ENCODE measurements around the gene EXOC4.

The EXOC4 gene

DNA sequence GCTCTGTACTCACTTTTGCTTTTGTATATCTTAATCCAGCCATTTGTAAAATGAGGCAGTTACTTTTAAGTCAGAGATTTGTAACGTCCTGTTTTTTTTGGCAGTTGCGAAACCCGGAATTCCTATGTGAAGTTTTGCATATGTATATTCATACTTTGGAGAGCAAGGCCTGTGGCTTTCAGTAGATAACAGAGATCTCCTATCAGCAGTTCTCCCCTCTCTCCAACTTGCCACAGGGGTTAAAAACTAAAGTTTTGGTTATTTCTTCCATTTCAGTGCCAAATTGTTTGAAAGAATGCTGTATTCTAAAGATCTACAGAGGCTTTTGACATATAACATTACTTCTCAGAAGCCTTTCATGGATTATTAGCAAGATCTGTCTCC lies 102.4 kb downstream of the EXOC4 start:
- Histone ChIP-seq H3K4me1 (ENCODE audit: control insufficient read depth, insufficient read depth, low read length) (no peaks in the 10 kb centered on the region), H3K4me3 (ENCODE audit: low read depth, low read length) (no peak overlapping the region), H3K27ac (ENCODE audit: extremely low read depth, low read depth, low read length) (no peak overlapping the region), H3K36me3 (ENCODE audit: control insufficient read depth in 2 of 2, insufficient read depth in 1 of 2, low read length in 2 of 2) (no peaks in the 10 kb centered on the region), H3K9me3 (ENCODE audit: control insufficient read depth, insufficient read depth, low read depth, low read length) (no peaks in the 10 kb centered on the region)
- POLR2A ChIA-PET: no interaction called here
- CTCF ChIA-PET: no interaction called here
- no peak for TF ChIP-seq ZNF596 (tag by site-specific recombination; IDR thresholded peaks at IDR 0.05)

DNA sequence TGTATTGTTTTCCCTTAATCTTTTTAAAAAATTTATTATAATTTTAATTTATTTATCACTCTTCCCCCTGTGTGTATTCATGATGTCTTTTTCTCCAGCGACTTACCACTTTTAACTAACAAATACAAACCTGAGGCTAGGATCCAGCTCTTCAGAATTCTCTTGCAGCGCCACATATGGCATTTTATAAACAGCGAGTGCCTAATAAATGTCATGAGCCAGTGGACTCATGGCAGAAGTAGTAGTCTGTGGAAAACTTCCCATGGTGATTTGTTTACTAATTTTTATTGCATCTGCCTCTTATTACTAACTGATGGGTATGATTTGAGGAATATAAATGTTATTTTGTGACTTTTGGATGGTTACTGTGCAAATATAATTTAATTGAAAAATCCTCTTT lies 102.9 kb downstream of the EXOC4 start:
- H3K27ac ChIP-seq (ENCODE audit: extremely low read depth, low read depth, low read length): no peak overlapping the region
- no peak overlapping the region for H3K4me3 ChIP-seq (ENCODE audit: low read depth, low read length)
- no peaks in the 10 kb centered on the region for H3K4me1 ChIP-seq (ENCODE audit: control insufficient read depth, insufficient read depth, low read length)
- CTCF ChIA-PET: no interaction called here
- POLR2A ChIA-PET: no interaction called here
- no peaks in the 10 kb centered on the region for H3K36me3 ChIP-seq (ENCODE audit: control insufficient read depth in 2 of 2, insufficient read depth in 1 of 2, low read length in 2 of 2)
- TF ChIP-seq, protein P1, sequence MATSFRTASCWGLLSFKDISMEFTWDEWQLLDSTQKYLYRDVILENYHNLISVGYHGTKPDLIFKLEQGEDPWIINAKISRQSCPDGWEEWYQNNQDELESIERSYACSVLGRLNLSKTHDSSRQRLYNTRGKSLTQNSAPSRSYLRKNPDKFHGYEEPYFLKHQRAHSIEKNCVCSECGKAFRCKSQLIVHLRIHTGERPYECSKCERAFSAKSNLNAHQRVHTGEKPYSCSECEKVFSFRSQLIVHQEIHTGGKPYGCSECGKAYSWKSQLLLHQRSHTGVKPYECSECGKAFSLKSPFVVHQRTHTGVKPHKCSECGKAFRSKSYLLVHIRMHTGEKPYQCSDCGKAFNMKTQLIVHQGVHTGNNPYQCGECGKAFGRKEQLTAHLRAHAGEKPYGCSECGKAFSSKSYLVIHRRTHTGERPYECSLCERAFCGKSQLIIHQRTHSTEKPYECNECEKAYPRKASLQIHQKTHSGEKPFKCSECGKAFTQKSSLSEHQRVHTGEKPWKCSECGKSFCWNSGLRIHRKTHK (tag by site-specific recombination; IDR thresholded peaks at IDR 0.05): no peak
- TF ChIP-seq ZFP69B (tag by site-specific recombination; IDR thresholded peaks at IDR 0.05) (no peak), GLIS2 (tag by site-specific recombination; IDR thresholded peaks at IDR 0.05) (no peak), ZBTB1 (tag by site-specific recombination; IDR thresholded peaks at IDR 0.05) (no peak), GFI1B (tag by site-specific recombination; IDR thresholded peaks at IDR 0.05) (no peak), ZNF544 (tag by site-specific recombination; IDR thresholded peaks at IDR 0.05) (no peak), MZF1 (tag by site-specific recombination; IDR thresholded peaks at IDR 0.05; ENCODE audit: borderline replicate concordance) (no peak), ZNF670 (tag by site-specific recombination; IDR thresholded peaks at IDR 0.05; ENCODE audit: low read depth) (no peak), ZNF16 (tag by site-specific recombination; IDR thresholded peaks at IDR 0.05; ENCODE audit: low read depth) (no peak), ZSCAN23 (tag by site-specific recombination; IDR thresholded peaks at IDR 0.05) (no peak), ZNF133 (tag by site-specific recombination; IDR thresholded peaks at IDR 0.05) (no peak)
- H3K9me3 ChIP-seq (ENCODE audit: control insufficient read depth, insufficient read depth, low read depth, low read length): no peaks in the 10 kb centered on the region

DNA sequence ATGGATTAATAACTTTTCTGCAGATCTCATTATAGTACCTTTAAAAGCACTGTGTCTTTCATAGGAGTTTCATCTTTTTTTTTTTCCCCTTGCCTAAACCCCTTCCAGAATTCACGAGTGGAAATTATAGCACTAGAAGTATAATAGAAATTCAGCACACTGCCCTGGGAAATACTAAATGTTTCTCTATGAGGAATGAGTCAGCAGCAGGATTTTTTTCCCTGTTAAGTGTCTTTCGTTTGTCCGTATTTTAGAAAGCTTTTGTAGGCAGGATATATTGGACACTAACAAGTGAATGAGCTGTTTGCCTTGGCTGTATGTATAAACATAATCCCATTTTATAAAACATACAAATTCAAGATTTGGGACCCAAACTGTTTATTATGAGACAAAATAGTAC lies 105.8 kb downstream of the EXOC4 start:
- H3K9me3 ChIP-seq (ENCODE audit: control insufficient read depth, insufficient read depth, low read depth, low read length): no peaks in the 10 kb centered on the region
- TF ChIP-seq ZBTB20 (tag by site-specific recombination; IDR thresholded peaks at IDR 0.05): no peak
- no peak for TF ChIP-seq ZNF521 (tag by site-specific recombination; IDR thresholded peaks at IDR 0.05)
- no peak for TF ChIP-seq HOXD13 (CRISPR knock-in tag; IDR thresholded peaks at IDR 0.05; ENCODE audit: borderline replicate concordance)
- ChIA-PET POLR2A (no interaction called here), CTCF (interaction anchor here (0.6 kb wide), 2 partner anchors 14 to 496 kb away, joined by 3 to 4 read pairs; no protein-coding TSS in a partner anchor)
- H3K27ac ChIP-seq (ENCODE audit: extremely low read depth, low read depth, low read length): no peak overlapping the region
- H3K36me3 ChIP-seq (ENCODE audit: control insufficient read depth in 2 of 2, insufficient read depth in 1 of 2, low read length in 2 of 2): no peaks in the 10 kb centered on the region
- no peaks in the 10 kb centered on the region for H3K4me1 ChIP-seq (ENCODE audit: control insufficient read depth, insufficient read depth, low read length)
- H3K4me3 ChIP-seq (ENCODE audit: low read depth, low read length): no peak overlapping the region

DNA sequence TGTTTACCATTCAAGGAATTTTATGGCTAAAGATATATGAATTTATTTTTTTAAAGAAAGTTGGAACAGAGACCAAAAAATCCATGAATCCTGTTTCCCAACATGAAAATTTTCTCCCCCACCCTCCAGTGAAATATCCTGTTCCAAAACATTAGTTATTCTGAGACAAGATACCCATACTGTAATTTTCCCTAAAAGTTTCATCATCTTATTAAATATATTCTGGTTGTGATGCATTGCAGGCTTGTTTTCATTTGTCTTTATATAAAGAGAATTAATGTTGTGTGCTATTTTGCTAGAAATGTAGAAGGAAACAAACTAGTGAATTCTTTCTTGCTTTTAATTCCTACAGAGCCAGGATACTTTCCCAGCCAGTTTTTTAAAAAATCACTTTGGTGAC lies 106.6 kb downstream of the EXOC4 start:
- CTCF ChIA-PET: interaction anchor here (0.6 kb wide), 2 partner anchors 15 to 495 kb away, joined by 3 to 4 read pairs; no protein-coding TSS in a partner anchor
- H3K27ac ChIP-seq (ENCODE audit: extremely low read depth, low read depth, low read length): no peak overlapping the region
- POLR2A ChIA-PET: no interaction called here
- H3K4me1 ChIP-seq (ENCODE audit: control insufficient read depth, insufficient read depth, low read length): no peaks in the 10 kb centered on the region
- no peaks in the 10 kb centered on the region for H3K9me3 ChIP-seq (ENCODE audit: control insufficient read depth, insufficient read depth, low read depth, low read length)
- H3K4me3 ChIP-seq (ENCODE audit: low read depth, low read length): no peak overlapping the region
- TF ChIP-seq ZNF561 (tag by site-specific recombination; IDR thresholded peaks at IDR 0.05; ENCODE audit: borderline replicate concordance): no peak
- TF ChIP-seq ZNF626 (tag by site-specific recombination; IDR thresholded peaks at IDR 0.05): no peak
- TF ChIP-seq, protein P2, sequence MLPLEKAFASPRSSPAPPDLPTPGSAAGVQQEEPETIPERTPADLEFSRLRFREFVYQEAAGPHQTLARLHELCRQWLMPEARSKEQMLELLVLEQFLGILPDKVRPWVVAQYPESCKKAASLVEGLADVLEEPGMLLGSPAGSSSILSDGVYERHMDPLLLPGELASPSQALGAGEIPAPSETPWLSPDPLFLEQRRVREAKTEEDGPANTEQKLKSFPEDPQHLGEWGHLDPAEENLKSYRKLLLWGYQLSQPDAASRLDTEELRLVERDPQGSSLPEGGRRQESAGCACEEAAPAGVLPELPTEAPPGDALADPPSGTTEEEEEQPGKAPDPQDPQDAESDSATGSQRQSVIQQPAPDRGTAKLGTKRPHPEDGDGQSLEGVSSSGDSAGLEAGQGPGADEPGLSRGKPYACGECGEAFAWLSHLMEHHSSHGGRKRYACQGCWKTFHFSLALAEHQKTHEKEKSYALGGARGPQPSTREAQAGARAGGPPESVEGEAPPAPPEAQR (tag by site-specific recombination; IDR thresholded peaks at IDR 0.05): no peak
- TF ChIP-seq ZNF768 (tag by site-specific recombination; IDR thresholded peaks at IDR 0.05): no peak
- no peak for TF ChIP-seq ZNF521 (tag by site-specific recombination; IDR thresholded peaks at IDR 0.05)
- H3K36me3 ChIP-seq (ENCODE audit: control insufficient read depth in 2 of 2, insufficient read depth in 1 of 2, low read length in 2 of 2): no peaks in the 10 kb centered on the region
